HepG2 (cell line): ENCODE data around the gene JADE2. TPM values are rescaled to one million over a fixed set of nuclear protein-coding genes. Genes with fewer than 3 reads are reported as not detected.

Source experiments
- ATAC-seq: fragments of 200-7000 bp; cut with Tn5 transposase; 3 replicates; pipeline ENCODE4 v1.9.1; 2020; ENCODE audit warnings: mild to moderate bottlenecking, moderate library complexity
- BruUV-seq: library from RNA; stranded (reverse); fragments of 400-500 nt; replicated peaks from 2 replicates; lab custom pipeline; 2021; lab: Mats Ljungman, UMichigan
- CTCF ChIA-PET: fragments of 300-600 bp; formaldehyde crosslinking; extraction: SDS; loops from one replicate; lab custom pipeline; 2021; ENCODE audit warnings: low total read pairs, inconsistent platforms, low intra/inter-chr PET ratio; lab: Yijun Ruan, JAX
- POLR2A ChIA-PET: fragments of 350-600 bp; sonication (Branson Sonifier 250); formaldehyde crosslinking; loops from one replicate; lab custom pipeline; 2020; ENCODE audit warnings: antibody characterized with exemption, inconsistent platforms; lab: Yijun Ruan, JAX
- DNase-seq: peaks from one replicate; pipeline ENCODE4 v3.0.0-alpha.2; 2015; ENCODE audit warnings: low spot score
- FAIRE-seq: peaks from 3 replicates; lab custom pipeline; 2011; peaks lifted over from hg19 to GRCh38; lab: Jason Lieb, UNC
- H2AFZ ChIP-seq: one replicate; pipeline ENCODE4 v1.6.1; 2011; ENCODE audit warnings: low read length, inconsistent platforms
- H3K27ac ChIP-seq: fragments of 300-600 bp; 3 replicates; pipeline ENCODE4 v1.8.0; 2011; ENCODE audit warnings: mixed run types, mild to moderate bottlenecking, mixed read lengths, low read length, inconsistent platforms; ENCODE audit not compliant: insufficient read depth; ENCODE audit errors: extremely low read length
- H3K27me3 ChIP-seq, 2 experiments: fragments of 200-600 bp in 1 of 2; 2 replicates in 1 of 2; 3 replicates in 1 of 2; pipeline versions ENCODE4 v1.6.0 to v1.8.0; 2011; ENCODE audit warnings: low read length in 2 of 2, mild to moderate bottlenecking in 2 of 2, moderate library complexity in 2 of 2, inconsistent platforms in 1 of 2; ENCODE audit not compliant: insufficient read depth in 2 of 2, control insufficient read depth in 1 of 2
- H3K36me3 ChIP-seq, 2 experiments: fragments of 200-600 bp in 1 of 2; replicated peaks in 1 of 2; 2 replicates in 1 of 2; 3 replicates in 1 of 2; pipeline versions ENCODE4 v1.5.1 to v1.8.0; 2011; ENCODE audit warnings: low read length in 2 of 2, inconsistent platforms in 1 of 2; ENCODE audit not compliant: insufficient read depth in 2 of 2, control insufficient read depth in 1 of 2
- H3K4me1 ChIP-seq: 2 replicates; pipeline ENCODE4 v1.5.1; 2012; ENCODE audit warnings: low read length, inconsistent platforms; ENCODE audit not compliant: insufficient read depth
- H3K4me2 ChIP-seq: 2 replicates; pipeline ENCODE4 v1.6.0; 2011; ENCODE audit warnings: low read depth, low read length, inconsistent platforms
- H3K4me3 ChIP-seq, 3 experiments: fragments of 200-600 bp in 1 of 3; sonication (generic), shearing (Covaris generic) in 1 of 3; replicated peaks in 1 of 3; 2 replicates each; pipeline ENCODE4 v1.5.1; 2011 to 2016; ENCODE audit warnings: low read length in 3 of 3, inconsistent platforms in 2 of 3, low read depth in 2 of 3, mild to moderate bottlenecking in 2 of 3, control low read depth in 1 of 3, mixed read lengths in 1 of 3; ENCODE audit not compliant: insufficient read depth in 1 of 3
- H3K79me2 ChIP-seq: one replicate; pipeline ENCODE4 v1.6.1; 2011; ENCODE audit warnings: low read length, inconsistent platforms; ENCODE audit not compliant: insufficient read depth
- H3K9ac ChIP-seq: 2 replicates; pipeline ENCODE4 v1.6.0; 2011; ENCODE audit warnings: mild to moderate bottlenecking, low read depth, low read length, inconsistent platforms; ENCODE audit not compliant: insufficient read depth
- H3K9me3 ChIP-seq: 2 replicates; pipeline ENCODE4 v1.5.1; 2012; ENCODE audit warnings: mild to moderate bottlenecking, low read length
- H4K20me1 ChIP-seq: 2 replicates; pipeline ENCODE4 v1.6.0; 2011; ENCODE audit warnings: inconsistent platforms, mild to moderate bottlenecking, low read length, moderate library complexity; ENCODE audit not compliant: insufficient read depth
- AHDC1 ChIP-seq: sonication (generic); formaldehyde crosslinking; IDR thresholded peaks from 2 replicates; pipeline ENCODE4 v1.5.1; 2020; ENCODE audit warnings: mild to moderate bottlenecking, missing genetic modification reagents, borderline replicate concordance
- ATF1 ChIP-seq: IDR thresholded peaks from 2 replicates; pipeline ENCODE4 v1.6.1; 2016; ENCODE audit warnings: mild to moderate bottlenecking, control low read depth
- FOXP4 ChIP-seq: sonication (generic); formaldehyde crosslinking; IDR thresholded peaks from 2 replicates; pipeline ENCODE4 v1.4.0; 2020; ENCODE audit warnings: missing genetic modification reagents
- JUND ChIP-seq: sonication (generic); formaldehyde crosslinking; IDR thresholded peaks from 2 replicates; pipeline ENCODE4 v1.8.0; 2022; ENCODE audit warnings: mild to moderate bottlenecking, missing genetic modification reagents
- MAFF ChIP-seq: IDR thresholded peaks from 2 replicates; pipeline ENCODE4 v1.6.1; 2011; ENCODE audit warnings: low read depth, low read length, improper control_type of control experiment
- MXI1 ChIP-seq: IDR thresholded peaks from 3 replicates; pipeline ENCODE4 v1.6.1; 2012; ENCODE audit warnings: low read depth, low read length, inconsistent platforms, borderline replicate concordance
- NRL ChIP-seq: sonication (generic); formaldehyde crosslinking; IDR thresholded peaks from 2 replicates; pipeline ENCODE4 v1.5.0; 2020; ENCODE audit warnings: missing genetic modification reagents, mild to moderate bottlenecking, moderate library complexity, borderline replicate concordance
- PHF21A ChIP-seq: sonication (generic); formaldehyde crosslinking; IDR thresholded peaks from 2 replicates; pipeline ENCODE4 v1.5.0; 2020; ENCODE audit warnings: mild to moderate bottlenecking, missing genetic modification reagents
- SALL1 ChIP-seq: sonication (generic); formaldehyde crosslinking; IDR thresholded peaks from 2 replicates; pipeline ENCODE4 v1.8.0; 2022; ENCODE audit warnings: mild to moderate bottlenecking, missing genetic modification reagents
- SP1 ChIP-seq, 2 experiments: fragments of 450-650 bp in 1 of 2; sonication (generic) in 1 of 2; formaldehyde crosslinking in 1 of 2; IDR thresholded peaks; 2 replicates each; pipeline versions ENCODE4 v1.4.0 to v1.6.1; 2016 to 2020; ENCODE audit warnings: missing genetic modification reagents in 1 of 2
- TBX3 ChIP-seq: fragments of 450-650 bp; IDR thresholded peaks from 2 replicates; pipeline ENCODE4 v1.6.1; 2017; ENCODE audit warnings: antibody characterized with exemption, mild to moderate bottlenecking, inconsistent platforms, borderline replicate concordance
- TFAP4 ChIP-seq: sonication (generic); IDR thresholded peaks from 2 replicates; pipeline ENCODE4 v1.6.1; 2016; ENCODE audit warnings: low read depth, borderline replicate concordance
- ZNF598 ChIP-seq: sonication (generic); formaldehyde crosslinking; IDR thresholded peaks from 2 replicates; pipeline ENCODE4 v1.5.1; 2020; ENCODE audit warnings: mild to moderate bottlenecking, missing genetic modification reagents, borderline replicate concordance
- WGBS: methylation state at CpG from one replicate; pipeline ENCODE4 v1.1.6; 2017; ENCODE audit warnings: low lambda C conversion rate; 5-methylcytosine and 5-hydroxymethylcytosine counted together
- in situ Hi-C: cut with HindIII; loops from 2 replicates; pipeline ENCODE4 v1.10.0; 2017; ENCODE audit warnings: low pct_unique_long_range_greater_than_20kb; ENCODE audit not compliant: extremely low pct_ligation_motif_present
- intact Hi-C: fragments of 100-400 bp; cut with micrococcal nuclease; formaldehyde crosslinking; loops from one replicate; pipeline ENCODE4 v1.10.0; 2022; ENCODE audit not compliant: unreplicated experiment
- polyA plus RNA-seq, 8 experiments: library from polyadenylated mRNA; depleted of rRNA in 3 of 8; stranded (reverse) in 7 of 8; unstranded in 1 of 8; fragments of >200 nt; fragmentation: Illumina TruSeq in 4 of 8; extraction: Trizol in 4 of 8; gene quantifications; 2 replicates each; pipeline versions ENCODE4 v1.2.1 to v1.2.3, GENCODE V29; 2011 to 2016; ENCODE audit warnings: low read depth in 4 of 8, missing spikeins in 1 of 8, mixed read lengths in 1 of 8; ENCODE audit not compliant: insufficient read depth in 1 of 8
- total RNA-seq, 5 experiments: library from RNA; depleted of rRNA; stranded (reverse); fragments of >200 nt; fragmentation: Illumina TruSeq; extraction: Trizol; gene quantifications; 2 replicates each; pipeline ENCODE4 v1.2.3, GENCODE V29; 2016; ENCODE audit warnings: low read depth in 1 of 5

The JADE2 gene
- total and polyA plus RNA-seq, 2 of the 13 experiments (the other 11 are each of a cell fraction or from before 2014, with no cell fraction given), result 7.5 to 15.1 TPM

- no peak for TF ChIP-seq SP1 (IDR thresholded peaks at IDR 0.05)
- TF ChIP-seq SP1 (CRISPR knock-in tag; IDR thresholded peaks at IDR 0.05), result 0 out of 2 replicates have a peak, but pooled peaks have one; percentile 21
- no peak for TF ChIP-seq NRL (CRISPR knock-in tag)
- TF ChIP-seq PHF21A, result no peak
- TF ChIP-seq TBX3, result 0 out of 2 replicates have a peak, but pooled peaks have one; percentile 22
- peak; percentile 89; the same call in 2 of the 3 replicates for TF ChIP-seq MXI1
- no peak for TF ChIP-seq FOXP4 (CRISPR knock-in tag)
- TF ChIP-seq ATF1 (CRISPR knock-in tag), result peak; percentile 74; the same call in 1 of the 2 replicates
Observed at GRCh38 chr5:134590992-134591659, 65.7 kb downstream of the JADE2 start (continued).

GRCh38 chr5:134592141-134592746, 66.8 kb downstream of the JADE2 start:
- WGBS, result 6% methylated on average over 5 of the region's 7 CpGs
- no peak overlapping the region for H3K9ac ChIP-seq
- no peaks in the 10 kb centered on the region for H3K36me3 ChIP-seq
- intact Hi-C loops (loop anchor here (5.0 kb wide), 1 partner anchor 70 kb away; no protein-coding TSS in a partner anchor), in situ Hi-C loops (loop anchor here (25.0 kb wide), 1 partner anchor 405 kb away; the partner anchor contains the start of gene SKP1)
- peak overlapping the region; percentile 21 to 56 (median 26); a peak in 3 of 6 replicates for H3K4me3 ChIP-seq
- H3K27ac ChIP-seq, result no peak overlapping the region
- no peak for DNase-seq
- no TSS peak for BruUV-seq
- no peaks in the 10 kb centered on the region for H3K79me2 ChIP-seq
- H3K4me2 ChIP-seq, result peak overlapping the region; percentile 81
- no peak for FAIRE-seq
- no peaks in the 10 kb centered on the region for H3K9me3 ChIP-seq
- H4K20me1 ChIP-seq, result no peaks in the 10 kb centered on the region
- no peaks in the 10 kb centered on the region for H3K27me3 ChIP-seq
- H3K4me1 ChIP-seq, result peaks cover 69% of the 10 kb centered on the region
- no peak overlapping the region for H2AFZ ChIP-seq
- CTCF ChIA-PET, result no interaction called here
- ATAC-seq, result peak; percentile 16
- POLR2A ChIA-PET, result interaction anchor here (1.1 kb wide), 1 partner anchor 253 kb away, joined by 3 read pairs; the partner anchor contains the start of gene C5orf24
- no peak for TF ChIP-seq JUND (CRISPR knock-in tag)
- TF ChIP-seq ZNF598 (CRISPR knock-in tag), result 0 out of 2 replicates have a peak, but pooled peaks have one; percentile 56
- TF ChIP-seq MAFF, result peak; percentile 54
- no peak for TF ChIP-seq AHDC1 (CRISPR knock-in tag)
- TF ChIP-seq SALL1 (CRISPR knock-in tag), result peak; percentile 31; the same call in 1 of the 2 replicates
- TF ChIP-seq TFAP4, result peak; percentile 75; the same call in 1 of the 2 replicates
